HCEC 1CT (cell line): ENCODE measurements around the gene SDCBP2.

Source experiments
- DNase-seq: peaks from one replicate; pipeline ENCODE4 v3.0.0-alpha.2; 2017

Gene SDCBP2

GRCh38 chr20:1357921-1358671 is 29.2 kb upstream of the SDCBP2 start:
- peak; percentile 18 for DNase-seq

- no peak for DNase-seq
Observed at GRCh38 chr20:1353956-1354355, 25.0 kb upstream of the SDCBP2 start.

DNA sequence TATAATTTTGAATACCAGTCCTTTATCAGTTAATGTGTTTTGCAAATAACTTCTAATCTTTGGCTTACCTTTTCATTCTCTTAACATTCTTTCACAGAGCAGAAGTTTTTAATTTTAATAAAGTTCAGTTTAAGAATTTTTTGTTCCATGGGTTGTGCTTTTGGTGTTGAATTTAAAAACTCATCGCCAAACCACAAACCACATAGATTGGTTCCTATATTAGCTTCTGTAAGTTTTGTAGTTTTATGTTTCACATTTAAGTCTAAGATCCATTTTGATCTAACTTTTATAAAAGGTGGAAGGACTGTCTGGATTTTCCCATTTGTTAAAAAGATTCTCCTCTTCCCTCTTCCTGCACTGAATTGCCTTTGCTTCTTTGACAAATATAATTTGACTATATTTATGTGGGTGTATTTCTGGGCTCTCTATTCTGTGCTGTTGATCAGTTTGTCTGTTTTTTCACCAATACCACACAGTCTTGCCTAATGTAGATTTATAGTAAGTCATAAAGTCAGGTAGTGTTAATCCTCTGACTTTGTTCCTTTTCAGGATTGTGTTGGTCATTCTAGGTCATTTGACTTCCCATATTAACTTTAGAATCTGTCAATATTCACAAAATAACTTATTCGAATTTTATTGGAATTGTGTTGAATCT is 17.5 kb upstream of the SDCBP2 start:
- no peak for DNase-seq

GRCh38 chr20:1345756-1346093 is 16.8 kb upstream of the SDCBP2 start:
- no peak for DNase-seq

DNA sequence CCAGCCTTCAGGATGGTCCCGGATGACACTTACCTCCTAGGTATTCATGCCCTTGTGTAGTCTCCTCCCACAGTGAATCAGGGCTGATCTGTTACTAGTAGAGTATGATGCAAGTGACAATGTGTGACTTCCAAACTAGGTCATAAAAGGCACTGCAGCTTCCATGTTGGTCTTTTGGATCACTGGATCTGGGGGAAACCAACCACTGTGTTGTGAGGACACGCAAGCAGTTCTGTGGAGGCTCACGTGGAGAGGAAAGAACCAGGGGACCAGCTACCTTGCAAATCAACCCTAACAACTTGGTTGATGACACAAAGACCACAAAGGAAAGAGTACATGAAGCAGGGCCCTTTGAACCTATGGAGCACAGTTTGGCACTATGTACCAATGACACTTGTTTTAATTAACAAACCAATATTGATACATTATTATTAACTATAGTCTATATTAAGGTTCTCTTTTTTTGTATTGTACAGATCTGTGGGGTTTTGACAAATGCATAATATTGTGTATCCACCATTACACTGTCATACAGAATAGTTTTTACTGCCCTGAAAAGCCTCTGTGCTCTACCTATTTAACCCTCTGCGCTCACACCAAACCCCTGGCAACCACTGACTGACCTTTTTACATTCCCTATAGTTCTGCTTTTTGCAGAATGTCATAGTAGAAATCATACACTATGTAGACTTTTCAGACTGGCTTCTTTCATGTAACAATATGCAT is 16.3 kb upstream of the SDCBP2 start:
- peak; percentile 26 for DNase-seq

GRCh38 chr20:1343446-1344124 is 14.6 kb upstream of the SDCBP2 start:
- DNase-seq, result peak; percentile 15

- DNase-seq, result peak; percentile 82
Observed at GRCh38 chr20:1341561-1342265, 12.8 kb upstream of the SDCBP2 start.

- DNase-seq, result no peak
Observed at GRCh38 chr20:1338801-1339200, 9.9 kb upstream of the SDCBP2 start.

GRCh38 chr20:1338096-1338495 is 9.2 kb upstream of the SDCBP2 start:
- no peak for DNase-seq

- DNase-seq, result no peak
Observed at GRCh38 chr20:1337441-1337840, 8.5 kb upstream of the SDCBP2 start.

DNA sequence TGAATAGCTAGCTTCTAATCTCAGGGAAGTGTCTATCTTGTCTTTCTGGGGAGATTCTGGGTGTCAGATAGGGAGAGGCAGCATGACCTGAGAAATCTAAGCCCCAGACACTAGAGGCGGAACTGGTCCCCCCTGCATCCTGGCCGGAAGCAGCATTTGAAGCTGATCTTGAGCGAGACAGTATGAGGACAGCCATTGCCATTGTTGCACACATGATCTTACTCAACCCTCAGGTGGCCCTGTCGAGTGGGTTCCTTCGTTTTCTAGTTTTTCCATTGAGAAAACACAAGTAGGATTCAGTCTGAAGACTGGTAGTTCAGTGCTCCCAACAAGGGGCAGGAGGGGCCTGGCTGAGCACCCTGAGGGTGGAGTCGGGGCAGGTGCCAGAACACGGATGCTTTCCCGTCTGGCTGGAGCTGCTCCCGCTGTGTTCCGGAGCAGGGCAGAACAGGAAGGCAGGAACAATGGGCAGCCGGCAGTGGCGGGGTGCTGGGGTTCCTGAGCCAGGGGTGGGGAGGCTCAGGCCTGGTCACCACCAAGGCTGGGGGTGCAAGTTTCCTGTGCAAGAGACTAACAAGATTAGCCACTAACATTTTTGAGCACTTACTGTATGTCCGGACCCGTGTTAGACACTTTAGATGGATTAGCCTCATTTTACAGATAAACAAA is 7.9 kb upstream of the SDCBP2 start:
- DNase-seq, result peak; percentile 36

GRCh38 chr20:1335961-1336698 is 7.2 kb upstream of the SDCBP2 start:
- DNase-seq, result no peak

DNA sequence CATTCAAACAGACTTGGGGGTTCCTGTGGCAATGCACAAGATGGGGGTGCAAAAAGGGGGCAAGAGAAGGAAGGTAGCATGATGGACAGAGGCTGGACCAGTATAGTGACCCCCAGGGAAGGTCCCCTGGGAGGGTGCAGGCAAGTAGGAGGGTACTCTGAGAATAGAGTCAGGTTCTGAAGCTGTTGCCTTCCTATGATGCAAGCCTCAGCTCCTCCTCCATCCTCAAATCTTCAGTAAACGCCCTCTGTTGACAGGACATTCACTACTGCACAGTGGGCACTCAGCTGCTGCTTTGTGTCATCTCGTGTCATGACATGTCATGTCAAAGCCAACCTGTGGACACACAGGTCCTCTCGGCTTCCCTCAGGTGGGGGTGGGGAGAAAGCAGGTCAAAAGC is 5.8 kb upstream of the SDCBP2 start:
- DNase-seq, result peak; percentile 32

DNA sequence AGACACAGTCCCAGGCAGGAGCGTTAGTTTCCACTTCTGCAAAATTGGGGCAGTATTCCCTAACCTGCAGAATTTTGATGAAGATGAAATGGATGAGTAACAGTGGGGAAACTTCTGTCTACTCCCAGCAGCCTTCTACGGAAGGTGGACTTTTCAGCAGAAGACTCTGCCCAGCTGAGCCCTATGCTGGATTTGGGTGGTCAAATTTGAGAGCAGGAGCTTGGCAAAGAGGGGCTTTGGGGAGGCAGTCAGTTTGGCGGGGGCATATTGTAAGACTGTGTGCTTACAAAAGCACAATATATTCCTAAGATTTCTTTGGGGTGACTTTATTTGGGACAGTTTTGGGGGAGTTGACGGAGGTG is 5.4 kb upstream of the SDCBP2 start:
- no peak for DNase-seq

DNA sequence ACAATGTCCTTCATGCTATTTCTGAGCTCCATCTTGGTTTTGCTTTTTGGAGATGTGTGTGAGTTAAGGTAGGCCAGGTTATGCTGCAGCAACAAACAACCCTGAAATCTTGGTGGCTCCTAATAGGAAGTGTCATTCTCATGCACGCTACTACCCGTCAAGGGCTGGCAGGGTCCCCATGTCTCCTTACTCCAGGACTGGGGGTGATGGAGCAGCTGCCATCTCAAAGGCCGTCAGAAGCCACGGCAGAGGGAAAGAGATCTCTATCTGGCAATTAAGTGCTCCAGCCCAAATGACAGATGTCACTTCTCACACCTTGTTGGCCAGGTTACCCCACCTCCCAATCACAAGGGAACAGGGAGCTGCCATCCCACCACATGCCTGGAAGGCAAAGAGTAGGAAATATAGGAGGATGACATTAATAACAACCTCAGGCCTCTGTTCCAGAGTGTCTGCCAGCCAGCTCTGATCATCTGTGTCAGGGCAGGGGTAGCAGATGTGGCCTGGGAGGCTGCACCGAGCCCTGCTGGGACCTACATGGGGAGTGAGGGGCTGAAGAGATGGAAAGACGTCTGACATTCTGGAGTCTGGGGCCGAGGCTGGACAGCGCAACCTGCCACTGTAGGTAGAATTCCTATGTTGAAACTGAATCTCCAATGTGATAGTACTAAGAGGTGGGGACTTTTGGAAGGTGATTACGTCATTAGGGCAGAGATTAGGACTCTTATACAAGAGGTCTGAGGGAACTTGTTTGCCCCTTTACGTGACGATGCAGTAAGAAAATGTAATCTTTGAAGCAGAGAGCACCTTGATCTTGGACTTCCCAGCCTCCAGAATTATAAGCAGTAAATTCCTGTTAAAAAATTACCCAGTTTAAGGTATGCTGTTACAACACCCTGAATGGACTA is 4.8 kb upstream of the SDCBP2 start:
- no peak for DNase-seq

DNA sequence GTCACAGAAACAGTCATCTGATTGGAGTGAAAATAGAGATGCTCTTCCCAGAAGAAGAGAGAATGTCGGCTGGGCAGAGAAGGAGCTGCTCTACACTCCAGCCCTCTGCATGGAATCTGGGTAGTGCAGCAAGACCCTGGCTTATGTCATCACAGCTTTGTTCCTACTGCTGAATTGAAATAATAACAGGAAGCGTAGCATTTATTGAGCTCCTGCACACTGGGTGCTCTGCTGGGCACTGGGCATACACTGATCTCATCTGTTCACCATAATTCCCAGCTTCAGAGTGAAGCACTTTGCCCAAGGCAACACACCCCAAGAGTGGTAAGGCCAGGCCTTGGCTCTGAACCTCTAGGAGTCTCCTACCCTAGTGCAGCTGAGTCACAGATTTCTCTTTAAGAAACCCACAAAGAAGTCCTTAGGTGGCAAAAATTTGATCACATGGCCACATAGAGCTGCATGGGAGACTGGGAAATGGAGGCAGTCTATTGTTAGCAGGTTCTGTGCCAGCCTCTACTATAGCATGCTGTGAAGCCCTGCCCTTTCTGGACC is 3.9 kb upstream of the SDCBP2 start:
- DNase-seq, result no peak

DNA sequence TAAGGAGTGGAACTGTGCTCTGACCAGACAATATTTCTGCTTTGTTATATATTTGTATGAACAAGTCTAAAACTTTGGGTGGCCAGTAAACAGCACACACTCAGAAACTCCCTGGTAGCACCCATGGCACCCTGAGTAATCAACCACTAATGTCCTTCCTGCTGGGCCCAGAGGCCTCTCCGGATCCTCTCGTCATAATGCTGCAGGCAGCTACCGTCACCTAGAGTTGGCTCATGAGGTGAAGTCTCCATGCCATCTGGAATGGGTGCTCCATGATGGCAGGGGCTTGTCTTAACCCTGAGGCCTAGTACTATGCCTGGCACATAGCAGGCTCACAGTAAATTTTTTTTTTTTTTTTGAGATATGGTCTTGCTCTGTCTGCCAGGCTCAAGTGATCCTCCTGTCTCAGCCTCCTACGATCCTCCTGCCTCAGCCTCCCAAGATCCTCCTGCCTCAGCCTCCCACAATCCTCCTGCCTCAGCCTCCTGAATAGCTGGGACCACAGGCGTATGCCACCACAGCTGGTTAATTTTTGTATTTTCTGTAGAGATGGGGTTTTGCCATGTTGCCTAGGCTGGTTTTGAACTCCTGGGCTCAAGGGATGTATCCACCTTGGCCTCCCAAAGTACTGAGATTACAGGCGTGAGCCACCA is 3.0 kb upstream of the SDCBP2 start:
- no peak for DNase-seq

DNA sequence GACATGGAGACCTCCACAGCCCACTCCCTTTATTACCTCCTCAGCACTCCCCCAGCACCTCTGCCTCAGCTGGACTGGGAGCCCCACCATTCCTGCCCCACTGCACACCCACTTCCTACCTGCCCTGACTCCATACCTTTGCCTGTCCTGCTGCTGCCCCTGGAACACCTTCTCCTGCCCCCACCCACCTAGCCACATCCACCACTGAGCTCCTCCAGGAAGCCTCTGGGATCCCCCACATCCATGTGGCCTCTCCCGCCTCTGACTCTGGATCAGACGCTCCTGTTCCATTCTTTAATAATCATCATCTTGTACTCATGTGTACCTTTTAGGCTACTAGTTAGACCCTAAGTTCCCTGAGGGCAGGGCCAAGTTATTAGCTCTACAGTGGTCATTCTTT is 2.2 kb upstream of the SDCBP2 start:
- DNase-seq, result no peak

- no peak for DNase-seq
Observed at GRCh38 chr20:1330075-1330830, 1.3 kb upstream of the SDCBP2 start.
